Smooth muscle cell (in vitro differentiated cells): ENCODE measurements around the gene PIGC. TPM values are rescaled to one million over a fixed set of nuclear protein-coding genes. Genes with fewer than 3 reads are reported as not detected.

Source experiments
- DNase-seq: peaks from one replicate; lab custom pipeline; 2025; ENCODE audit not compliant: unreplicated experiment; lab: John Stamatoyannopoulos, UW
- H2AFZ ChIP-seq: fragments of 200-600 bp; sonication (generic); 2 replicates; pipeline ENCODE4 v1.6.0; 2016; ENCODE audit warnings: antibody characterized with exemption, low read depth, mild to moderate bottlenecking
- H3F3A ChIP-seq: fragments of 200-600 bp; sonication (generic); 2 replicates; pipeline ENCODE4 v1.6.0; 2017; ENCODE audit warnings: antibody characterized with exemption, low read depth
- H3K27ac ChIP-seq: fragments of 200-600 bp; sonication (generic); 2 replicates; pipeline ENCODE4 v1.5.1; 2016; ENCODE audit warnings: low read depth, mild to moderate bottlenecking
- H3K27me3 ChIP-seq: fragments of 200-600 bp; sonication (generic); 2 replicates; pipeline ENCODE4 v1.6.1; 2016; ENCODE audit warnings: low read depth, mild to moderate bottlenecking
- H3K36me3 ChIP-seq: fragments of 200-600 bp; sonication (generic); 2 replicates; pipeline ENCODE4 v1.5.1; 2016; ENCODE audit warnings: low read depth
- H3K4me1 ChIP-seq: fragments of 200-600 bp; sonication (generic); 2 replicates; pipeline ENCODE4 v1.5.1; 2016; ENCODE audit warnings: low read depth
- H3K4me2 ChIP-seq: fragments of 200-600 bp; sonication (generic); 2 replicates; pipeline ENCODE4 v1.6.0; 2016; ENCODE audit warnings: mild to moderate bottlenecking
- H3K4me3 ChIP-seq: fragments of 200-600 bp; sonication (generic); 2 replicates; pipeline ENCODE4 v1.5.1; 2016; ENCODE audit warnings: mild to moderate bottlenecking
- H3K79me2 ChIP-seq: fragments of 200-600 bp; sonication (generic); 2 replicates; pipeline ENCODE4 v1.6.0; 2016; ENCODE audit warnings: low read depth, mild to moderate bottlenecking
- H3K9ac ChIP-seq: fragments of 200-600 bp; sonication (generic); 2 replicates; pipeline ENCODE4 v1.6.0; 2016; ENCODE audit warnings: low read depth
- H3K9me3 ChIP-seq: fragments of 200-600 bp; sonication (generic); replicated peaks from 2 replicates; pipeline ENCODE4 v1.5.1; 2016; ENCODE audit warnings: low read depth
- H4K20me1 ChIP-seq: fragments of 200-600 bp; sonication (generic); 2 replicates; pipeline ENCODE4 v1.6.0; 2016; ENCODE audit warnings: low read depth
- CTCF ChIP-seq: fragments of 200-600 bp; sonication (generic); IDR thresholded peaks from 2 replicates; pipeline ENCODE4 v1.5.1; 2017; ENCODE audit warnings: borderline replicate concordance, mild to moderate bottlenecking, antibody characterized with exemption; ENCODE audit not compliant: insufficient read depth, poor library complexity, severe bottlenecking
- WGBS: methylation state at CpG from one replicate; pipeline ENCODE4 v1.1.7; 2016; ENCODE audit warnings: low lambda C conversion rate; 5-methylcytosine and 5-hydroxymethylcytosine counted together
- polyA plus RNA-seq: library from polyadenylated mRNA; unstranded; fragments of >200 nt; fragmentation: Nextera tagmentation; extraction: Ambion mirVana; gene quantifications from 2 replicates; pipeline ENCODE4 v1.2.1, GENCODE V29; 2016
- total RNA-seq: library from RNA; depleted of rRNA; stranded (reverse); fragments of >200 nt; gene quantifications from 2 replicates; pipeline ENCODE4 v1.2.3, GENCODE V29; 2014

Gene PIGC
- total and polyA plus RNA-seq, 2 experiments from 2014 or later, result 25.3 to 41.1 TPM

GRCh38 chr1:172401477-172401876 is 42.4 kb downstream of the PIGC start:
- DNase-seq, result no peak
- Histone ChIP-seq H3F3A (peaks cover 28% of the 10 kb centered on the region), H3K36me3 (no peaks in the 10 kb centered on the region), H3K9me3 (no peaks in the 10 kb centered on the region), H3K27ac (peak overlapping the region; percentile 97), H3K4me3 (no peak overlapping the region), H3K9ac (no peak overlapping the region), H4K20me1 (no peaks in the 10 kb centered on the region), H3K4me1 (peaks cover 34% of the 10 kb centered on the region), H2AFZ (no peak overlapping the region), H3K27me3 (no peaks in the 10 kb centered on the region), H3K79me2 (peaks cover 18% of the 10 kb centered on the region), H3K4me2 (peak overlapping the region; percentile 74)
- no peak for TF ChIP-seq CTCF

- no peak overlapping the region for H3K4me3 ChIP-seq
- H2AFZ ChIP-seq, result peak overlapping the region; percentile 88
- H3K36me3 ChIP-seq, result no peaks in the 10 kb centered on the region
- H3F3A ChIP-seq, result peaks cover 28% of the 10 kb centered on the region
- 35% methylated on average over 1 of the region's 1 CpG for WGBS
- DNase-seq, result no peak
- TF ChIP-seq CTCF, result no peak
- peaks cover 18% of the 10 kb centered on the region for H3K79me2 ChIP-seq
- peak overlapping the region; percentile 83 for H3K9ac ChIP-seq
- no peaks in the 10 kb centered on the region for H3K27me3 ChIP-seq
- no peaks in the 10 kb centered on the region for H3K9me3 ChIP-seq
- no peaks in the 10 kb centered on the region for H4K20me1 ChIP-seq
- H3K4me2 ChIP-seq, result peak overlapping the region; percentile 74
- peaks cover 34% of the 10 kb centered on the region for H3K4me1 ChIP-seq
- H3K27ac ChIP-seq, result peak overlapping the region; percentile 97
These were observed 43.2 kb downstream of the PIGC start for GRCh38 chr1:172400722-172401105.

GRCh38 chr1:172399756-172400721 is 43.8 kb downstream of the PIGC start:
- Histone ChIP-seq H2AFZ (peak overlapping the region; percentile 88), H3K27me3 (no peaks in the 10 kb centered on the region), H3K4me3 (no peak overlapping the region), H3K27ac (peak overlapping the region; percentile 97), H3K36me3 (no peaks in the 10 kb centered on the region), H3F3A (peaks cover 28% of the 10 kb centered on the region), H3K4me1 (peaks cover 34% of the 10 kb centered on the region), H3K79me2 (peaks cover 18% of the 10 kb centered on the region), H4K20me1 (no peaks in the 10 kb centered on the region), H3K9me3 (no peaks in the 10 kb centered on the region), H3K9ac (peak overlapping the region; percentile 83), H3K4me2 (peak overlapping the region; percentile 74)
- 52% methylated on average over 6 of the region's 6 CpGs for WGBS
- no peak for TF ChIP-seq CTCF
- DNase-seq, result no peak
